Measurements from ENCODE around the gene ACVR1B. TPM values are rescaled to one million over a fixed set of nuclear protein-coding genes. Genes with fewer than 3 reads are reported as not detected.
A peak's percentile ranks its signal among the peaks of the same experiment; 100 is the strongest.

Gene ACVR1B
- total and polyA plus RNA-seq, 9 of the 15 experiments (the other 6 are each of a cell fraction or from before 2014, with no cell fraction given) = 0.97 to 15.1 (median 6.8) TPM

DNA sequence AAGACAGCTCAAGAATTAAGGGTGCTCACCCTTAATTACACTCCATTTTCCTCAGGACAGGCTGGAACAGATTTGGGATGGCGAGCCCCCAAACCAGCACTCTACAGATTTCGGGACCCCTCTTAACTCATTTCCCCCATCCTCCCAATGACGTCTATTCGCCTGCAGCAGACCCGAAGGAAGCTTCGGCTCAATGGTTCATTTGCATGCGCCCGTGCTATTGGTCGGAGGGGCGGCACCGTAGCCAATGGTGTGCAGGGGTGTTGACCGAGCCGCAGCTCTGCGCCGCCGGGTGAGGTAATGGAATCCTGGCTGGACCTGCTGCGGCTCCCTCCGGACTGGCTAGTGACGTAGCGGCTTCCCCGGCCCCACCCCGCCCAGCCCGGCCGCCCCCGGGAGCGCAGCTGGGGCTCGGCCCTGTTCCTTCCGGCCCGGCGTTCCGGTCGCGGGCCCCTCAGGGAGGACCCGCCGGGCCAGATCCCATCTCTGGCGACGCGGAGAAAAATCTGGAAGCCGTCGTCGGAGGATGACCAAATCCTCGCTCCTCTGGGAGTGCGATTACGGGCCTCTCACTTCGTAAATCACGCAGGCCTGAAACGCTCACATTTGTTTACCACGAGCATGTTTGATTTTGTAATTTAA, 81.4 kb downstream of the ACVR1B start (continued):
- TF ChIP-seq NEUROD1 (IDR thresholded peaks at IDR 0.05; ENCODE audit: borderline replicate concordance, low read depth, low read length, partially characterized antibody) (peak; percentile 19), HDGF (IDR thresholded peaks at IDR 0.05) (no peak), JUND (IDR thresholded peaks at IDR 0.05; ENCODE audit: borderline replicate concordance, low read depth, low read length) (peak; percentile 82), JUND (tag; IDR thresholded peaks at IDR 0.05; ENCODE audit: borderline replicate concordance, low read depth, low read length) (peak; percentile 81; the same call in 1 of the 3 replicates), PHF8 (IDR thresholded peaks at IDR 0.05; ENCODE audit: borderline replicate concordance, low read length) (peak; percentile 66), TFAP4 (CRISPR knock-in tag; IDR thresholded peaks at IDR 0.05; ENCODE audit: borderline replicate concordance) (peak; percentile 90), SAP30 (IDR thresholded peaks at IDR 0.05; ENCODE audit: borderline replicate concordance, insufficient read depth, low read depth, low read length, poor library complexity, severe bottlenecking) (no peak), NFYB (IDR thresholded peaks at IDR 0.05; ENCODE audit: extremely low read depth, insufficient read length) (peak; percentile 84), ZNF143 (CRISPR knock-in tag; IDR thresholded peaks at IDR 0.05) (no peak), ZBTB12 (CRISPR knock-in tag; IDR thresholded peaks at IDR 0.05) (peak; percentile 42), PKNOX1 (IDR thresholded peaks at IDR 0.05) (0 out of 2 replicates have a peak, but pooled peaks have one; percentile 4), ZNF668 (CRISPR knock-in tag; IDR thresholded peaks at IDR 0.05) (no peak)
- TF ChIP-seq, protein P1, sequence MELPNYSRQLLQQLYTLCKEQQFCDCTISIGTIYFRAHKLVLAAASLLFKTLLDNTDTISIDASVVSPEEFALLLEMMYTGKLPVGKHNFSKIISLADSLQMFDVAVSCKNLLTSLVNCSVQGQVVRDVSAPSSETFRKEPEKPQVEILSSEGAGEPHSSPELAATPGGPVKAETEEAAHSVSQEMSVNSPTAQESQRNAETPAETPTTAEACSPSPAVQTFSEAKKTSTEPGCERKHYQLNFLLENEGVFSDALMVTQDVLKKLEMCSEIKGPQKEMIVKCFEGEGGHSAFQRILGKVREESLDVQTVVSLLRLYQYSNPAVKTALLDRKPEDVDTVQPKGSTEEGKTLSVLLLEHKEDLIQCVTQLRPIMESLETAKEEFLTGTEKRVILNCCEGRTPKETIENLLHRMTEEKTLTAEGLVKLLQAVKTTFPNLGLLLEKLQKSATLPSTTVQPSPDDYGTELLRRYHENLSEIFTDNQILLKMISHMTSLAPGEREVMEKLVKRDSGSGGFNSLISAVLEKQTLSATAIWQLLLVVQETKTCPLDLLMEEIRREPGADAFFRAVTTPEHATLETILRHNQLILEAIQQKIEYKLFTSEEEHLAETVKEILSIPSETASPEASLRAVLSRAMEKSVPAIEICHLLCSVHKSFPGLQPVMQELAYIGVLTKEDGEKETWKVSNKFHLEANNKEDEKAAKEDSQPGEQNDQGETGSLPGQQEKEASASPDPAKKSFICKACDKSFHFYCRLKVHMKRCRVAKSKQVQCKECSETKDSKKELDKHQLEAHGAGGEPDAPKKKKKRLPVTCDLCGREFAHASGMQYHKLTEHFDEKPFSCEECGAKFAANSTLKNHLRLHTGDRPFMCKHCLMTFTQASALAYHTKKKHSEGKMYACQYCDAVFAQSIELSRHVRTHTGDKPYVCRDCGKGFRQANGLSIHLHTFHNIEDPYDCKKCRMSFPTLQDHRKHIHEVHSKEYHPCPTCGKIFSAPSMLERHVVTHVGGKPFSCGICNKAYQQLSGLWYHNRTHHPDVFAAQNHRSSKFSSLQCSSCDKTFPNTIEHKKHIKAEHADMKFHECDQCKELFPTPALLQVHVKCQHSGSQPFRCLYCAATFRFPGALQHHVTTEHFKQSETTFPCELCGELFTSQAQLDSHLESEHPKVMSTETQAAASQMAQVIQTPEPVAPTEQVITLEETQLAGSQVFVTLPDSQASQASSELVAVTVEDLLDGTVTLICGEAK (IDR thresholded peaks at IDR 0.05) = peak; percentile 77
- TF ChIP-seq, protein P1 (CRISPR knock-in tag; IDR thresholded peaks at IDR 0.05) = no peak
